Gastrocnemius medialis (tissue), 4 donors: ENCODE data around the gene SEMA7A. TPM values are rescaled to one million over a fixed set of nuclear protein-coding genes. Genes with fewer than 3 reads are reported as not detected.

Source experiments
- ATAC-seq, 2 donors: fragments of 150-250 bp; one replicate each; pipeline ENCODE4 v1.9.1; 2016
- DNase-seq, 2 donors: peaks; one replicate each; pipeline ENCODE4 v3.0.0-alpha.2; 2019
- H3K27ac ChIP-seq, 4 donors: fragments of 200-600 bp; sonication (generic); 1 replicate in 1 of 4; 2 replicates in 3 of 4; pipeline ENCODE4 v1.5.1; 2016 to 2018; ENCODE audit warnings: mild to moderate bottlenecking in 2 of 4, moderate library complexity in 1 of 4
- H3K27me3 ChIP-seq, 3 donors: fragments of 200-600 bp; sonication (generic) in 2 of 3; 1 replicate in 1 of 3; 2 replicates in 2 of 3; pipeline versions ENCODE4 v1.5.1 to v1.6.0; 2016 to 2019; ENCODE audit warnings: mild to moderate bottlenecking in 1 of 3, moderate library complexity in 1 of 3
- H3K36me3 ChIP-seq, 2 donors: fragments of 200-600 bp; sonication (generic) in 1 of 2; one replicate each; pipeline ENCODE4 v1.5.1; 2017 to 2018
- H3K4me1 ChIP-seq, 2 donors: fragments of 200-600 bp; sonication (generic) in 1 of 2; one replicate each; pipeline ENCODE4 v1.5.1; 2016 to 2017; ENCODE audit warnings: mild to moderate bottlenecking in 2 of 2
- H3K4me3 ChIP-seq, 4 donors: fragments of 200-600 bp; sonication (generic) in 3 of 4; 1 replicate in 1 of 4; 2 replicates in 3 of 4; pipeline ENCODE4 v1.5.1; 2016 to 2019; ENCODE audit warnings: mild to moderate bottlenecking in 2 of 4
- H3K9me3 ChIP-seq, 3 donors: fragments of 200-600 bp; sonication (generic) in 2 of 3; 1 replicate in 1 of 3; 2 replicates in 2 of 3; pipeline ENCODE4 v1.5.1; 2016 to 2019
- CTCF ChIP-seq, 5 experiments: fragments of 450-650 bp in 3 of 5; fragments of 200-600 bp in 2 of 5; sonication (generic) in 2 of 5; IDR thresholded peaks in 4 of 5; conservative IDR thresholded peaks in 1 of 5; 1 replicate in 4 of 5; 2 replicates in 1 of 5; pipeline ENCODE4 v1.5.1; 2016 to 2019; ENCODE audit warnings: antibody characterized with exemption in 5 of 5, mild to moderate bottlenecking in 3 of 5, moderate library complexity in 3 of 5
- POLR2A ChIP-seq, 2 donors: fragments of 450-650 bp; IDR thresholded peaks; one replicate each; pipeline ENCODE4 v1.6.1; 2017; ENCODE audit warnings: antibody characterized with exemption in 2 of 2, mild to moderate bottlenecking in 2 of 2, moderate library complexity in 2 of 2
- in situ Hi-C, 4 donors: fragments of 200-750 bp; cut with MboI; loops; one replicate each; pipeline versions ENCODE4 v1.15.0 to v1.8.0; 2017; ENCODE audit warnings: low sequenced_read_pairs in 4 of 4
- intact Hi-C: fragments of 100-400 bp; cut with DNase I; formaldehyde crosslinking; loops from one replicate; pipeline ENCODE4 v1.15.1; 2023; ENCODE audit warnings: low total_unique reads
- total RNA-seq, 4 donors: library from RNA; depleted of rRNA; stranded (reverse); fragments of >200 nt; gene quantifications; one replicate each; pipeline versions ENCODE4 v1.1.0 to v1.2.3, GENCODE V29; 2016

SEMA7A gene
- total RNA-seq, 4 donors from 2014 or later: 0.51 to 2.7 (median 2.4) TPM

- H3K4me1 ChIP-seq: peaks cover 0 to 3% of the 10 kb centered on the region in 2 donors
- H3K36me3 ChIP-seq: no peaks in the 10 kb centered on the region
- TF ChIP-seq POLR2A (IDR thresholded peaks at IDR 0.05): no peak
- no peak for TF ChIP-seq CTCF (IDR thresholded peaks at IDR 0.05 in 4 of 5, conservative IDR thresholded peaks at IDR 0.05 in 1 of 5)
- H3K27me3 ChIP-seq: no peaks in the 10 kb centered on the region
- in situ Hi-C loops (loop anchor here in 2 of 4 donors (25.0 kb wide), 1 partner anchor 364 kb away; no protein-coding TSS in a partner anchor), intact Hi-C loops (no loop called here)
- no peak overlapping the region for H3K27ac ChIP-seq
- H3K9me3 ChIP-seq: no peaks in the 10 kb centered on the region
- ATAC-seq (no peak), DNase-seq (no peak)
- no peak overlapping the region for H3K4me3 ChIP-seq
Observed at GRCh38 chr15:74398183-74398582, 35.6 kb downstream of the SEMA7A start.

- Histone ChIP-seq H3K27me3 (no peaks in the 10 kb centered on the region), H3K9me3 (no peaks in the 10 kb centered on the region), H3K4me3 (no peak overlapping the region), H3K36me3 (no peaks in the 10 kb centered on the region), H3K27ac (no peak overlapping the region), H3K4me1 (peaks cover 0 to 3% of the 10 kb centered on the region in 2 donors)
- intact Hi-C loops (no loop called here), in situ Hi-C loops (loop anchor here in 2 of 4 donors (25.0 kb wide), 1 partner anchor 365 kb away; no protein-coding TSS in a partner anchor)
- DNase-seq: no peak
- TF ChIP-seq POLR2A (IDR thresholded peaks at IDR 0.05) (no peak), CTCF (IDR thresholded peaks at IDR 0.05 in 4 of 5, conservative IDR thresholded peaks at IDR 0.05 in 1 of 5) (no peak)
- no peak for ATAC-seq
Observed at GRCh38 chr15:74397239-74398068, 36.3 kb downstream of the SEMA7A start.

GRCh38 chr15:74396445-74397238 is 37.1 kb downstream of the SEMA7A start:
- no peaks in the 10 kb centered on the region for H3K36me3 ChIP-seq
- in situ Hi-C loops: loop anchor here in 2 of 4 donors (25.0 kb wide), 1 partner anchor 366 kb away; no protein-coding TSS in a partner anchor
- no peak for ATAC-seq
- H3K9me3 ChIP-seq: no peaks in the 10 kb centered on the region
- TF ChIP-seq CTCF (IDR thresholded peaks at IDR 0.05 in 4 of 5, conservative IDR thresholded peaks at IDR 0.05 in 1 of 5): no peak
- TF ChIP-seq POLR2A (IDR thresholded peaks at IDR 0.05): no peak
- H3K4me1 ChIP-seq: peaks cover 0 to 3% of the 10 kb centered on the region in 2 donors
- DNase-seq: no peak
- H3K4me3 ChIP-seq: no peak overlapping the region
- no peak overlapping the region for H3K27ac ChIP-seq
- no peaks in the 10 kb centered on the region for H3K27me3 ChIP-seq
- intact Hi-C loops: no loop called here

GRCh38 chr15:74396146-74396438 is 37.7 kb downstream of the SEMA7A start:
- no peak for TF ChIP-seq POLR2A (IDR thresholded peaks at IDR 0.05)
- in situ Hi-C loops (loop anchor here in 2 of 4 donors (25.0 kb wide), 1 partner anchor 366 kb away; no protein-coding TSS in a partner anchor), intact Hi-C loops (no loop called here)
- H3K27me3 ChIP-seq: no peaks in the 10 kb centered on the region
- no peak overlapping the region for H3K27ac ChIP-seq
- H3K4me3 ChIP-seq: no peak overlapping the region
- no peaks in the 10 kb centered on the region for H3K36me3 ChIP-seq
- no peaks in the 10 kb centered on the region for H3K9me3 ChIP-seq
- no peak for ATAC-seq
- H3K4me1 ChIP-seq: peaks cover 0 to 2% of the 10 kb centered on the region in 2 donors
- no peak for DNase-seq
